Sigmoid colon (tissue), 7 donors: ENCODE data around the gene PRRT3. TPM values are rescaled to one million over a fixed set of nuclear protein-coding genes. Genes with fewer than 3 reads are reported as not detected.

Experiments
- DNase-seq: peaks from one replicate; pipeline ENCODE4 v3.0.0-alpha.2; 2019
- H3K27ac ChIP-seq, 4 donors: fragments of 200-600 bp; sonication (generic); one replicate each; pipeline ENCODE4 v1.5.1; 2016 to 2019; ENCODE audit warnings: mild to moderate bottlenecking in 1 of 4
- H3K27me3 ChIP-seq, 3 donors: fragments of 200-600 bp; sonication (generic); one replicate each; pipeline ENCODE4 v1.5.1; 2019; ENCODE audit warnings: mild to moderate bottlenecking in 1 of 3
- H3K36me3 ChIP-seq, 4 donors: fragments of 200-600 bp; sonication (generic); one replicate each; pipeline ENCODE4 v1.5.1; 2016 to 2019
- H3K4me1 ChIP-seq, 4 donors: fragments of 200-600 bp; sonication (generic); one replicate each; pipeline ENCODE4 v1.5.1; 2017 to 2019
- H3K4me3 ChIP-seq, 4 donors: fragments of 200-600 bp; sonication (generic); one replicate each; pipeline ENCODE4 v1.5.1; 2017 to 2019; ENCODE audit warnings: mild to moderate bottlenecking in 2 of 4, moderate library complexity in 1 of 4
- H3K9me3 ChIP-seq, 4 donors: fragments of 200-600 bp in 3 of 4; sonication (generic) in 3 of 4; one replicate each; pipeline versions ENCODE4 v1.5.1 to v1.6.1; 2013 to 2019
- EP300 ChIP-seq, 4 donors: sonication (generic); formaldehyde crosslinking; IDR thresholded peaks; one replicate each; pipeline ENCODE4 v1.6.1; 2017; ENCODE audit warnings: antibody characterized with exemption in 4 of 4
- POLR2A ChIP-seq, 2 donors: fragments of 450-650 bp; IDR thresholded peaks; one replicate each; pipeline ENCODE4 v1.6.1; 2016; ENCODE audit warnings: antibody characterized with exemption in 2 of 2, mild to moderate bottlenecking in 2 of 2, moderate library complexity in 2 of 2
- POLR2AphosphoS5 ChIP-seq, 4 donors: sonication (generic); formaldehyde crosslinking; IDR thresholded peaks; one replicate each; pipeline ENCODE4 v1.6.1; 2017; ENCODE audit warnings: antibody characterized with exemption in 4 of 4
- WGBS, 2 donors: extraction: QIAGEN DNeasy Blood & Tissue Kit; methylation state at CpG; one replicate each; pipeline ENCODE4 v1.1.7; 2013; 5-methylcytosine and 5-hydroxymethylcytosine counted together
- intact Hi-C: fragments of 100-400 bp; cut with DNase I; formaldehyde crosslinking; loops from one replicate; pipeline ENCODE4 v1.15.1; 2023
- polyA plus RNA-seq, 3 donors: library from polyadenylated mRNA; stranded (reverse); fragments of 200-250 nt; gene quantifications; one replicate each; pipeline ENCODE4 v1.2.3, GENCODE V29; 2013
- total RNA-seq, 4 donors: library from RNA; depleted of rRNA; stranded (reverse); fragments of >200 nt; gene quantifications; one replicate each; pipeline ENCODE4 v1.1.0, GENCODE V29; 2016
- TF ChIP-seq, protein P1 (sequence below), 4 experiments: fragments of 450-650 bp in 3 of 4; fragments of 200-600 bp in 1 of 4; IDR thresholded peaks; one replicate each; pipeline ENCODE4 v1.5.1; 2016 to 2019; ENCODE audit warnings: antibody characterized with exemption in 4 of 4, mild to moderate bottlenecking in 3 of 4, moderate library complexity in 2 of 4
- donor health status: healthy with polysubstance abuse.
- donor health status: Bipolar disorder and iron deficiency.
- donor health status: healthy.

Gene PRRT3
- total and polyA plus RNA-seq, 7 donors, result 0.46 to 2.6 (median 1.5) TPM

DNA sequence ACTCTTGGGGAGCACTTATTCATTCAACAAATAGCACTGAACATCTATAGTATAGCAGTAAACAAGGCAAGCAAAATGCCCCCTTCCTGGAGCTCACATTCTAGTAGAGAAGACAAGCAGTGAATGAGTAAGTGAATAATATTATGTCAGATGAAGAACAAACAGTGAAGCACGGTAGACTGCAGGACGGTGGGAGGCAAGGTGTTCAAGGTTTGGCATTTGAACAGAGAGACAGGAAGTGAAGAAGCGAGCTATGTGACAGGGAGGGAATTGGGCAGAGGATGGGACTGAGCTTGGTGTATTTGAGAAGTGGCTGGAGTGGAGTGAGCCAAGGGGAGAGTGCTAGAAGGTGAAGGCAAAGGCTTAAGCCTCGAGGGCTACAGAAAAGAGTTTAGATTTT is 17.2 kb downstream of the PRRT3 start:
- H3K27me3 ChIP-seq, result no peaks in the 10 kb centered on the region
- TF ChIP-seq, protein P1, sequence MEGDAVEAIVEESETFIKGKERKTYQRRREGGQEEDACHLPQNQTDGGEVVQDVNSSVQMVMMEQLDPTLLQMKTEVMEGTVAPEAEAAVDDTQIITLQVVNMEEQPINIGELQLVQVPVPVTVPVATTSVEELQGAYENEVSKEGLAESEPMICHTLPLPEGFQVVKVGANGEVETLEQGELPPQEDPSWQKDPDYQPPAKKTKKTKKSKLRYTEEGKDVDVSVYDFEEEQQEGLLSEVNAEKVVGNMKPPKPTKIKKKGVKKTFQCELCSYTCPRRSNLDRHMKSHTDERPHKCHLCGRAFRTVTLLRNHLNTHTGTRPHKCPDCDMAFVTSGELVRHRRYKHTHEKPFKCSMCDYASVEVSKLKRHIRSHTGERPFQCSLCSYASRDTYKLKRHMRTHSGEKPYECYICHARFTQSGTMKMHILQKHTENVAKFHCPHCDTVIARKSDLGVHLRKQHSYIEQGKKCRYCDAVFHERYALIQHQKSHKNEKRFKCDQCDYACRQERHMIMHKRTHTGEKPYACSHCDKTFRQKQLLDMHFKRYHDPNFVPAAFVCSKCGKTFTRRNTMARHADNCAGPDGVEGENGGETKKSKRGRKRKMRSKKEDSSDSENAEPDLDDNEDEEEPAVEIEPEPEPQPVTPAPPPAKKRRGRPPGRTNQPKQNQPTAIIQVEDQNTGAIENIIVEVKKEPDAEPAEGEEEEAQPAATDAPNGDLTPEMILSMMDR (IDR thresholded peaks at IDR 0.05), result no peak
- TF ChIP-seq POLR2A (IDR thresholded peaks at IDR 0.05), result no peak
- TF ChIP-seq POLR2AphosphoS5 (IDR thresholded peaks at IDR 0.05), result no peak
- no peak for TF ChIP-seq EP300 (IDR thresholded peaks at IDR 0.05)
- intact Hi-C loops, result loop anchor here (5.0 kb wide), 3 partner anchors 92 to 207 kb away; partner anchors contain the start of genes BRK1, FANCD2 and VHL
- H3K4me3 ChIP-seq, result peak overlapping the region in 3 of 4 donors; percentile 57 to 80 (median 64)
- 45 to 56% methylated on average over 4 of the region's 4 CpGs for WGBS, 2 donors
- no peak for DNase-seq
- H3K36me3 ChIP-seq, result peaks cover 0 to 35% (median 20%) of the 10 kb centered on the region in 4 donors
- no peaks in the 10 kb centered on the region for H3K9me3 ChIP-seq
- peaks cover 0 to 40% (median 35%) of the 10 kb centered on the region in 4 donors for H3K4me1 ChIP-seq
- peak overlapping the region; percentile 1 to 98 (median 94) for H3K27ac ChIP-seq

DNA sequence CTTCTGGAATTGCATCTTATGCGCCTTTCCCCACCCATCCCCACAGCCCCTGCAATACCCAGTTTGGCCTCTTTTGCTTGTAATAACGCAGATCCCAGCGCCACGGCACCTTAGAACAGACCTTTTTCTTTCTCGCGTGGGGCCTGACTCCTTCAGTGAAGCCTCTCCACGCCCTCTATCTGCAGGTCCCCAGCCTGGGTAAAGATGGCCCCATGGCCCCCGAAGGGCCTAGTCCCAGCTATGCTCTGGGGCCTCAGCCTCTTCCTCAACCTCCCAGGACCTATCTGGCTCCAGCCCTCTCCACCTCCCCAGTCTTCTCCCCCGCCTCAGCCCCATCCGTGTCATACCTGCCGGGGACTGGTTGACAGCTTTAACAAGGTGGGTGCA is 18.0 kb downstream of the PRRT3 start:
- TF ChIP-seq, protein P1 (IDR thresholded peaks at IDR 0.05), result peak in 1 of 4 experiments; percentile 33
- no peak for TF ChIP-seq EP300 (IDR thresholded peaks at IDR 0.05)
- no peak for TF ChIP-seq POLR2AphosphoS5 (IDR thresholded peaks at IDR 0.05)
- TF ChIP-seq POLR2A (IDR thresholded peaks at IDR 0.05), result no peak
- Histone ChIP-seq H3K36me3 (peaks cover 6 to 42% (median 26%) of the 10 kb centered on the region in 4 donors), H3K4me3 (peak overlapping the region; percentile 57 to 80 (median 62)), H3K27me3 (no peaks in the 10 kb centered on the region), H3K9me3 (no peaks in the 10 kb centered on the region), H3K4me1 (peaks cover 0 to 40% (median 35%) of the 10 kb centered on the region in 4 donors), H3K27ac (peak overlapping the region; percentile 94 to 99 (median 96))
- 5 to 14% methylated on average over 11 of the region's 11 CpGs for WGBS, 2 donors
- intact Hi-C loops, result loop anchor here (5.0 kb wide), 3 partner anchors 93 to 208 kb away; partner anchors contain the start of genes BRK1, FANCD2 and VHL
- no peak for DNase-seq

DNA sequence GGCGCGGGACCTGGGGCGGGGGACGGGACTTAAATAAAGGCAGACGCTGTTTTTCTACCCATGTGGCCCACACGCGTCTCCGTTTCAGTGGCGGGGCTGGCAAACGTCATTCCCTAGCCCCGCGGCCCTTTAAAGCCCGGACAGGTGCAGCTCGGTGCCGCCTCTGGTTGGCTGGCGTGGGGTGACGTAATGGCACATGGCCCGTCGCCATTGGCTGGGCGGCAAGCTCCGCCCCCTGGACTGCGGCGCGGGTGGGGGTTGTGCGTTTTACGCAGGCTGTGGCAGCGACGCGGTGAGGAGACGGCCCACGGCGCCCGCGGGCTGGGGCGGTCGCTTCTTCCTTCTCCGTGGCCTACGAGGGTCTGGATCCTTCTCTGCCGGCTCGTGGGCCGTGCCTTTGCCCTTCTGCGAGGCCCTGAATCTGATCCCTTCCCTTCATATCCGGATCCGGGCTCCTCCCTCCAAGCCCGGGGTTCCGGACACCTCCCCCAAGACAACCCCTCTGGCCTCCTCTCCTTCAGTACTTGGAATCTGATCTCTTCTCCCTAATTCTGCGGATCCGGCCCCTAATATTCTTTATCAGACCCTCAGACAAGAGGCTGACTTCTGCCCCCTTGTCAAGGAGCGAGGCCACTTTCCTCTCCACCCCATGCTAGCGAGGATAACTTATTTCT is 18.5 kb downstream of the PRRT3 start, which contains the start of gene CRELD1:
Gene CRELD1 (plus strand): TSS at position 274 of the 674 bp plus-strand sequence. CDS start 605 bp downstream, outside the sequence.
- H3K9me3 ChIP-seq, result no peaks in the 10 kb centered on the region
- peaks cover 0 to 40% (median 35%) of the 10 kb centered on the region in 4 donors for H3K4me1 ChIP-seq
- peak within 1 kb of the TSS; percentile 94 to 99 (median 96) for H3K27ac ChIP-seq
- intact Hi-C loops, result loop anchor here (1.0 to 5.0 kb wide), 6 partner anchors 13 to 209 kb away; partner anchors contain the start of genes BRK1, BRPF1, FANCD2 and IL17RC
- TF ChIP-seq POLR2A (IDR thresholded peaks at IDR 0.05) (peak; percentile 74 to 86), POLR2AphosphoS5 (IDR thresholded peaks at IDR 0.05) (peak; percentile 95 to 97 (median 95)), EP300 (IDR thresholded peaks at IDR 0.05) (no peak)
- TF ChIP-seq, protein P1 (IDR thresholded peaks at IDR 0.05), result no peak
- H3K4me3 ChIP-seq, result peak within 1 kb of the TSS; percentile 57 to 80 (median 62)
- DNase-seq, result peak; percentile 98
- peaks cover 6 to 47% (median 28%) of the 10 kb centered on the region in 4 donors for H3K36me3 ChIP-seq
- H3K27me3 ChIP-seq, result no peaks in the 10 kb centered on the region
- WGBS, 2 donors, result 0% methylated on average over 50 of the region's 50 CpGs

DNA sequence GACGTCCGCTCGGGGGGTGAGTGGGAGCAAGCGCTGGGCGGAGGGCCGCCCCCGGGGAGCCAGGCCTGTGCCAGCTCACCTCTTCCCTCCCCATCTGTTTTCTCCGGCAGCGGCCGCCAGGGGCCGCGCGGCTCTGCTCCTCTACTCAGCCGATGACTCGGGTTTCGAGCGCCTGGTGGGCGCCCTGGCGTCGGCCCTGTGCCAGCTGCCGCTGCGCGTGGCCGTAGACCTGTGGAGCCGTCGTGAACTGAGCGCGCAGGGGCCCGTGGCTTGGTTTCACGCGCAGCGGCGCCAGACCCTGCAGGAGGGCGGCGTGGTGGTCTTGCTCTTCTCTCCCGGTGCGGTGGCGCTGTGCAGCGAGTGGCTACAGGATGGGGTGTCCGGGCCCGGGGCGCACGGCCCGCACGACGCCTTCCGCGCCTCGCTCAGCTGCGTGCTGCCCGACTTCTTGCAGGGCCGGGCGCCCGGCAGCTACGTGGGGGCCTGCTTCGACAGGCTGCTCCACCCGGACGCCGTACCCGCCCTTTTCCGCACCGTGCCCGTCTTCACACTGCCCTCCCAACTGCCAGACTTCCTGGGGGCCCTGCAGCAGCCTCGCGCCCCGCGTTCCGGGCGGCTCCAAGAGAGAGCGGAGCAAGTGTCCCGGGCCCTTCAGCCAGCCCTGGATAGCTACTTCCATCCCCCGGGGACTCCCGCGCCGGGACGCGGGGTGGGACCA is 19.2 kb downstream of the PRRT3 start:
- TF ChIP-seq POLR2A (IDR thresholded peaks at IDR 0.05) (no peak), EP300 (IDR thresholded peaks at IDR 0.05) (no peak), POLR2AphosphoS5 (IDR thresholded peaks at IDR 0.05) (peak in 2 of 4 donors; percentile 29 to 36)
- TF ChIP-seq, protein P1 (IDR thresholded peaks at IDR 0.05), result peak; percentile 74 to 84 (median 82)
- H3K36me3 ChIP-seq, result peaks cover 12 to 47% (median 27%) of the 10 kb centered on the region in 4 donors
- intact Hi-C loops, result loop anchor here (1.0 to 5.0 kb wide), 6 partner anchors 13 to 209 kb away; partner anchors contain the start of genes BRK1, BRPF1, FANCD2 and IL17RC
- H3K4me1 ChIP-seq, result peaks cover 0 to 40% (median 35%) of the 10 kb centered on the region in 4 donors
- H3K27me3 ChIP-seq, result no peaks in the 10 kb centered on the region
- DNase-seq, result peak; percentile 95
- H3K4me3 ChIP-seq, result peak overlapping the region; percentile 57 to 80 (median 62)
- 0 to 1% methylated on average over 77 of the region's 77 CpGs for WGBS, 2 donors
- peak overlapping the region; percentile 94 to 99 (median 96) for H3K27ac ChIP-seq
- no peaks in the 10 kb centered on the region for H3K9me3 ChIP-seq
